ENCODE measurements around the gene B3GNT8. TPM values are rescaled to one million over a fixed set of nuclear protein-coding genes. Genes with fewer than 3 reads are reported as not detected.

The B3GNT8 gene
- total and polyA plus RNA-seq, 9 of the 15 experiments (the other 6 are each of a cell fraction or from before 2014, with no cell fraction given): 0.11 to 2.9 (median 0.65) TPM; not detected in 2

- Histone ChIP-seq H3K27me3 (ENCODE audit: control insufficient read depth in 2 of 2, insufficient read depth in 2 of 2, low read length in 2 of 2) (no peaks in the 10 kb centered on the region), H3K36me3 (ENCODE audit: control insufficient read depth, insufficient read depth, low read length) (peaks cover 47% of the 10 kb centered on the region; the same call in 2 of the 3 replicates), H2AFZ (ENCODE audit: low read depth, low read length) (no peak overlapping the region), H3K9me1 (ENCODE audit: control insufficient read depth, insufficient read depth, low read length) (no peaks in the 10 kb centered on the region), H3K79me2 (ENCODE audit: control insufficient read depth, insufficient read depth, low read length) (peaks cover 5% of the 10 kb centered on the region; the same call in 2 of the 3 replicates), H3K4me3 (no peak overlapping the region), H3K27ac (ENCODE audit: extremely low read depth, low read depth, low read length) (no peak overlapping the region), H3K4me2 (ENCODE audit: insufficient read depth, low read length) (no peak overlapping the region), H3K9ac (ENCODE audit: insufficient read depth in 1 of 2, low read depth in 2 of 2, low read length in 2 of 2) (no peak overlapping the region), H4K20me1 (replicated peaks; ENCODE audit: control insufficient read depth, insufficient read depth, low read length) (no peaks in the 10 kb centered on the region), H3K4me1 (replicated peaks in 1 of 2; ENCODE audit: control insufficient read depth in 2 of 2, insufficient read depth in 2 of 2, low read length in 2 of 2) (peaks cover 14 to 38% of the 10 kb centered on the region in 2 experiments), H3K9me3 (replicated peaks; ENCODE audit: control insufficient read depth, insufficient read depth, low read depth, low read length) (no peaks in the 10 kb centered on the region)
- ChIA-PET POLR2A (interaction anchor here (0.7 kb wide), 1 partner anchor 13 kb away, joined by 3 read pairs; no protein-coding TSS in a partner anchor), CTCF (ENCODE audit: low intra/inter-chr PET ratio) (no interaction called here)
- no peak for TF ChIP-seq RB1 (IDR thresholded peaks at IDR 0.05; ENCODE audit: low read depth)
- no peak for TF ChIP-seq SP1 (CRISPR knock-in tag; IDR thresholded peaks at IDR 0.05)
- no peak for TF ChIP-seq TAF7 (tag; IDR thresholded peaks at IDR 0.05)
- TF ChIP-seq ZBTB2 (IDR thresholded peaks at IDR 0.05): no peak
- TF ChIP-seq CXXC5 (CRISPR knock-in tag; IDR thresholded peaks at IDR 0.05): no peak
- no peak for TF ChIP-seq TFAM (CRISPR knock-in tag; conservative IDR thresholded peaks at IDR 0.05)
- no peak for TF ChIP-seq SRF (CRISPR knock-in tag; IDR thresholded peaks at IDR 0.05)
- no peak for TF ChIP-seq SMARCE1 (IDR thresholded peaks at IDR 0.05)
- no peak for TF ChIP-seq TSHZ1 (CRISPR knock-in tag; IDR thresholded peaks at IDR 0.05)
- TF ChIP-seq CBX2 (IDR thresholded peaks at IDR 0.05; ENCODE audit: insufficient read depth, low read length, poor library complexity, severe bottlenecking): no peak
- no peak for TF ChIP-seq ZNF347 (CRISPR knock-in tag; IDR thresholded peaks at IDR 0.05; ENCODE audit: low read depth)
- no peak for TF ChIP-seq ZNF311 (CRISPR knock-in tag; IDR thresholded peaks at IDR 0.05)
- intact Hi-C loops (cut with micrococcal nuclease): no loop called here
- no TSS peak for BruUV-seq (replicated peaks)
- 93% methylated on average over 10 of the region's 12 CpGs for WGBS (ENCODE audit: insufficient coverage, low coverage, missing lambda C conversion rate)
- in situ Hi-C loops (cut with MboI): no loop called here
- ATAC-seq: no peak
- no peak for FAIRE-seq
- DNase-seq (ENCODE audit: extremely low read depth in 1 of 4, low spot score in 3 of 4): no peak
Measured at GRCh38 chr19:41422955-41423354, 4.2 kb downstream of the B3GNT8 start.

All from K562 (cell line).